NCI-H1436 treated with DMSO at 0.1 percent for 48 hours (cell line): Measurements from ENCODE around the gene LHPP.

Experiments
- DNase-seq: peaks from one replicate; lab custom pipeline; 2025; lab: John Stamatoyannopoulos, UW

The LHPP gene

DNA sequence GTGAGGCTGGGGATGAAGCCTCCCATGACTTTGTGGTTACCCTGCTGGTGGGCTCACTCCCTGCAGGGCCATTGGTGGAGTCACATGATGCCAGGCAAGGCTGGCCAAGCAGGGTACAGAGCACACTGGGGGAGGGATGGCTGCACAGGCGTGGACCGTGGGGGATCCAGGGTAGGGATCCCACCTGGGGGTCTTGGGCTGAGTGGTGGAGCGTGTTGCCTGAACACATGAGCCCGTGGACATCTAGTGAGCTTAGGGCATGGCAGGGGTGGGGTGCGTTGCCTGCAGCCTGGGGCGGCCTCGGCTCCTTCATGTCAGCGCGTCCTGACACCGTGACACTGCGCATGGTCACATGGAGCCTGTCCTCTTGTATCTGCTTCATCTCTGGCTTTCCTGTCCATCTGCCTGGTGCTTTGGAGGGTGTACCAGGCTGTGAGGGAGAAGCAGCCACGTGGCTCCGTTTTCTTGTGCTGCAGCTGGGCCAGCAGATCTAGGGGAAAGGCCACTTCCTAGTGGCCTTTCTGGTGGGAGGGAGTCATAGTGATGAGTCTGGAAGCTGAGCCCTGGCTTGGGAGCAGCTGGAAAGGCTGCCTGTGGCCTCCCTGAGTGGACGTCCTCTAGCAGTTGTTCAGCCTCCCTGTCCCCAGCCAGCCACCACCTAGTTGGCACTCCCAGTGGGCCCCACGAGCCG, 96.2 kb downstream of the LHPP start:
- DNase-seq = no peak

DNA sequence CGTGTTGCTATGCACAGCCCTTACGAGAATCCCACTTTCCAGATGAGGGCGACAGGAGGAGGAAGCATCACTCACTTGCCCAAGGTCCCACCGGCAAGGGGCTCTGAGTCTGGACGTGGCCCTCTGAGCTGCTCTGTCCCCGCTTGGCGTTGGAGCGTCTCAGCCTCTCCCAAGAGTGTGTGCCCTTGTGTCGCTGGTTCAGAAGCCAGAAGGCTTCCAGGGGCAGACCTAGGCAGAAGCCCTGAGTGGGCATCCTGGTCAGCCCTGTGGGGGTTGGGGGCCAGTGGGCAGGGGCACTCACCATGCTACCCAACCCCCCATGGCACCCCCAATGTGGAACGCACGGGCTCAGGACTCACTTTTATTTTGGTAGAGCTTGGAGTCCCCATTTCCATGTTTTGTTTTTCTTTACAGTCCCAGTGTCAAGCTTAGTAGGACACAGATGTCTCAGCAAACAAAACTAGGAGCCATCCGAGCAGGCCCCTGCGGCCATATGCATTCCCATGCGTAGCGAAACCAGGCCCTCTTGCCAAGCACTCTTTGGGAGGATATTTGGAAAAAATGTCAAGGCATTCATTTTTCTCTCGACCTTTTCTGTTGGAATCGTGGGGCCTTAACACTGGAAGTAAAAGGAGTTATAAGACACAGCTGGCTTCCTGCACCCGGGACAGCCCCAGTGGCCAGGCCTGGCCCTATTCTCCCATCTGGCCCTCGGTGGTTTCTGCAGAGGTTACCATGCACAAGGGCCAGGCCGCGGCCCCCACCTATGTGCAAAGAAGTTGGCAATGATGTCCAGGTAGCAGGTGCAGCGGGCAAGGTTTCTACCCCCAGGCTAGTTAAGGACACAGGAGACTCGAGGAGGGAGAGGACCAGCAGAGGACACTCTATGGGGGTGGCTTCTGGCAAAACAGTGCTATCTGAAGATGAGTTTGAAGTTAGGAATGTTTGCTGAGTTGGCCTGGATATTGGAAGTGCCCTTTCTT, 97.0 kb downstream of the LHPP start:
- no peak for DNase-seq

DNA sequence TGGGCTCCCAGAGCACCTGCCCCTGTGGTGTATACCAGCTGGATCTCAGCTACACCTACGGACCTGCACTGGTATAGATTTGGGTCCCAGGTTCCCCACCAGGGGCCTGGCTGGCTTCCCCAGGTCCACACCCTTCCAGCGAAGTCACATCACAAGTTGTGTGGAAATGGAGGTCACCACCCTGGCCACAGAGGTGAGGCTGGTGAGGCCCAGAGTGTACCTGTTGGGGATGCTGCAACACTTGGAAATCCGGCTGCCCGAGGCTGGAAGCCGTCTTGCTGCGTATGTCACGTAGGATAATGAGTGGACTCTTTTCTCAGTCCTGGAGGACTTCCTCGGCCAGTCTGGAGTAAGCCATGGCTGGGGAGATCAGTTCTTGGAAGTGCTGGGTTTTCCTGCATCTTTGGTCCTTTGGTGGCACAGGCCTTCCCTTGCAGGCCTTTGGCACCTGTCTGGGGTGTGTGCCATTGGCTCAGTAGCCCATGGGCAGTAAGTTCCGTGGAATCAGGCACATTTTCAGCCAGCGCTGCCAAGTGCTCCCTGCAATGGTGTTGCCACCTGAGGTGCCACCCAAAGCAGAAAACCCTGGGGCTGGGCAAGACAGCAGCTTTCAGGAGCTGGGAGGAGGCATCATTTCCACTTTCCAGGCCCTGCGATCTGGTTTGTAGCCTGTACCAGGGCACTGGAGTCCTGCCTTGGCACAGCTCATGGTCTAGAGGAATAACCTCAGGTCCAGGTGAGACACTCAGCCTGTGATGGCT, 97.9 kb downstream of the LHPP start:
- no peak for DNase-seq

DNA sequence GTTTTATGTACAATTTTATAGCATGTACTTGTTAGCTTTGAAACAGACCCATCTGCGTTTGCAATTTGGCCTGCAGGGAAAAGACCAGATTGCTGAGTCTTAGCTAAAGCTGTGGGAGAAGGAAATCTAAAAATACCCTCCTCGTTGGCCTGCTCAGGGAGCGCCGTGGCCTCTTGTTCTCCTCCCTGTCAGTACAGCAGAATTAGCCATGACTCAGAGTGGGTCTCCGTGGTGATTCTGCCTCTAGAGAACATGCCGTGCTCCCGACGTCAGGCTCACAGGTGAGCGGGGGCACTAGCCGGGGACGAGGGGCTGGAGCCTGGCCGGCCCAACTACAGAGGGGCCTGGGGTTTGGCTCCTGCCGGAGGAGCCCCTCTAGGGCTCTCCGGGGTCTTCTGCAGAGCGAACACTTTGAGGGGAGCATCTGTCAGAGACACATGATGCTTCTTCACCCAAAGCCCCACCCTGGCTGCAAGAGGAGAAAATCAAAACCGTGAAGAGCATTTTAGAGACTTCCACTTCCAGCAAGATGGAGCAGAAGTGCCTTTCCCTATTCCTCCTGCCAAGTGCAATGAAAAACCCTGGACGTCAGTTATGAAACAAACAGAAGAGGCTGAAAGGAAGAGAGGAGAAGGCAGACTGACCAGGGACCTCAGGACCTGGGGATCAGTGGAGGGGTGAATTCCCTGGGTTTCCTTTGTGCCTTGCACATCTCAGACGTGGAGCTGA, 98.9 kb downstream of the LHPP start:
- no peak for DNase-seq

GRCh38 chr10:124561206-124561605, 99.6 kb downstream of the LHPP start:
- DNase-seq = no peak

- no peak for DNase-seq
These were observed 100.9 kb downstream of the LHPP start for GRCh38 chr10:124562425-124563060.

- no peak for DNase-seq
These were observed 101.9 kb downstream of the LHPP start for GRCh38 chr10:124563320-124564040.

DNA sequence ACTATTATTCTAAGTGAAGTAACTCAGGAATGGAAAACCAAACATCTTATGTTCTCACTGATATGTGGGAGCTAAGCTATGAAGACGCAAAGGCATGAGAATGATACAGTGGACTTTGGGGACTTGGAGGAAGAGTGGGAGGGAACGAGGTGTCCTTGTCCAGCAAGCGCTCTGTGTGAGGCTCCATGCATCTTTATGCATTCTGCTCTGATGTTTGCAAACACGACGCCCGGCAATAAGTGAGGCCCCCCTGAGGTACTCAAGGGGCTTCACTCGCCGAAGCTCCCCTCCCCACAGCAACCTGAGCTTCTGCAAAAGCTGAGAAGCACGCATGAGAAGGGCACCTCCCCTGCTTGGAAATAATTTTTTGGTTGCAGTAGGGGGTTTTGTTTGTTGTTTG, 103.3 kb downstream of the LHPP start:
- no peak for DNase-seq

DNA sequence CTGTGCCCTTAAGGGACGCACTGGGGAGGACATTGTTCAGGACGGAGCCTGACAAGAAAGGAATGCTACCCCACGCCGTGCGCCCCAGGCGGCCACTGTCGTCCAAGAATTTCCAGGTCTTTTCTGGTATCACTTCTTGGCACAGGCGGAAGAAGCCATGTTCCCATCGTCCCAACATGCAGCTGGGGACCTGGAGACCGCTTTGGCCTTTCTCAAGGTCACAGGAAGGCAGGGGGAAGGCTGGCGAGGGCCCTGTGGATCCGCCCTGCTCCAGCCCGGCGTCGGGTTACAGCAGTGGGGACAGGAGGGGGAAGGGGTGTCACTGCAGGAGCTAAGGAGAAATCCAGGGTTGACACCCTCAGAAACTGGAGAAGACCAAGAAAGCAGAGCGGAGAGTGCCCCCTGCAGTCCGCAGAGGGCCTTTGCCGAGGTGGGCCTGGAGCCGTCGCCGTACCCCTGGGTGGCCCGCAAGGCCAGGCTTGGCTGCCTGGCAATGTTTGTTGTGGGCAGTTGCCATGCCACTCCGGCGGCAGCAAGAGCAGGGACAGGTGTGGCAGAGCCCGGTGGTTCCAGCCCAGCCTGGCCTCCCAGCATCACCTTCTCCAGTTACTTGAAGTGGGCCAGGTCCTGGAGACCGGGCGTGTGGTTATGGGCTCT, 104.1 kb downstream of the LHPP start:
- DNase-seq = peak; percentile 64

- DNase-seq = no peak
These were observed 104.7 kb downstream of the LHPP start for GRCh38 chr10:124566222-124566888.

DNA sequence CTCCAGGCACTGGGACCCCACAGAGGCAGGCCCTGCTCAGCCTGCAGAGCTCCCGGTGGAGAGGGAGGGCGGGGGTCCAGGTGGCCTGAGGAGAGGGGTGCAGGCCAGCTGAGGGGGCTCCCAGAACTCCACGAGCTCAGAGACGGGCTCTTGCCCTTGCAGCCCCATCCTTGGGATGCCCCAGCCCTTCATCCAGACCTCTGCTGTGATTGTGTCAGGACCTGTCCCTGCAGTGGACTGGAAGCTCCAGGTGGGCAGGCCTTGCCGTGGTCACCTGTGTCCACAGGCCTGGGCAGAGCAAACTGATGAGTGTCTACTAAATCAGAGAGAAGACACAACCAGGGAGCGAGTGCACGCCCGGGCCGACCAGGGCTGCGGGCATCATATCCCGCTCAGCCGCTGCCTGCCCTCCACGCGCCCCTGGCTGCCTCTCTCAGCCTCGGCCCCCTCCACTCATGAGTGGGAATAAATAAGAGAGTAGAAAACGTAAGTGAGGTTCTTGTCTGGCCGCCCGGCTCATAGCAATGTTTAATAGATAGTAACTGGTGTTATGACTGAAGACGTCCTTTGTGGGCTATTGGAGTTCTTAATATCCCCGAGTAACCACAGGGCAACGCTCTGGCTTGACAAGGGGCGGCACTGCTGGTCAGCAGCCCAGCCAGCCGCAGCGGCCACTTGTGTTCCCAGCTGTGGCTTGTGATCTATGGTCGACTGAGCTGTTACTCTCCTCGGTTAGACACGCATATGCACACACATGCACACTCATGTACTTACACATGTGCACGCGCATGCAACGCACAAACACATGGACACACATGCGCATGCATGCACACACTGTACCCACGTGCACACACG, 105.6 kb downstream of the LHPP start:
- no peak for DNase-seq

DNA sequence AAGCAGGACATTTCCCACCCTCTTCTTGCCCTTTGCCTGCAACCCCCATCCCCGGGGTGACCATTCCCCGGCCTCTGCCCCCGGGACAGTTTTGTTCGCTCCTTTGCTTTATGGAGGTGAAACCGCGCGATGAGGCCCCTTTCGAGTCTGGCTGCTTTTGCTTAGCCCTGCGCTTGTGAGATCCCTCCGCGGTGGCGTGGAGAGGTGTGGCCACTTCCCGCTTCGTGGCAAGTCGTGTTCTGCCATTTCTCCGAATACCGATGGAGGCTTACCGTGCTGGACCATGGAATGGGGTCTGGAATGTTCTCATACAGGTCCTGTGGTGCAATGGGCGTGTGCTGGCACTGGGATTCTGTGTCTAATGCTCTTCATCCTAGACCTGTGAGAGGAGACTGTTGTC, 106.7 kb downstream of the LHPP start:
- no peak for DNase-seq

DNA sequence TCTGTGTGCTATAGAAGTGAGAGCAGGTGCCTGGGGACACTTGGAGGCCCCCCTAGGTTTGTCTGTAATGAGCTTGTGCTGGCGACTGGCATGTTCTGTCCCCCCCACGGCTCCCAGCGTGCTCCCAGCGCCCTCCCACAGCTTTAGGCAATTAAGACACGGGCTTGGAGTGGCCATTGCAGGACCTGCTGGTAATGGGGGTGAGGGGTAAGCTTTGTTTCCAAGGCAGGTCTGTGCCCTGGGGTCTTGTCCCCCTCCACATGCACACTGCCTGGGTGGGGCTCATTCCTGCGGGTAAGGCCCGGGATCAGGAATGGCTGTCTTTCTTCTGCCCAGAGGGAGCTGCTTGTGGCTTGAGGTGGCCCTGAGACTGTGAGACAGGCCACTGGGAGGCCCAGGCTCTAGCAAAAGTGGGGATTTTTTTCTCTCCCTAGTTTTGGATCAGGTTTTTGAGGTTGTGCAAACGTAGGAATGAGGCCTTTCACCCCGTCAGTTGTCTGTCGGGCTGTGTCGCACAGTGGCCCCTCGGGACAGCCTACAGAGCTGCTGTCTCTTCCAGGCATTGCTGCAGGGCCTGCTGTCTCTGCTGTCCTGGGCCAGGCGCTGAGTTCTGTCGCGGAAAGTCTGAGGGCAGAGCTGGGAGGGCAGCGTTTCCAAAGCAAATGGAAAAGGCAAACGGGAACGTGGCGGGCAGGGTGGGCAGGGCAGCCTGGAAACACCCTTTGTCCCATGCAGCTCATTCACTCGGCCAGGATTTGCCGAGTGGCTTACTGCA, 107.4 kb downstream of the LHPP start:
- no peak for DNase-seq

DNA sequence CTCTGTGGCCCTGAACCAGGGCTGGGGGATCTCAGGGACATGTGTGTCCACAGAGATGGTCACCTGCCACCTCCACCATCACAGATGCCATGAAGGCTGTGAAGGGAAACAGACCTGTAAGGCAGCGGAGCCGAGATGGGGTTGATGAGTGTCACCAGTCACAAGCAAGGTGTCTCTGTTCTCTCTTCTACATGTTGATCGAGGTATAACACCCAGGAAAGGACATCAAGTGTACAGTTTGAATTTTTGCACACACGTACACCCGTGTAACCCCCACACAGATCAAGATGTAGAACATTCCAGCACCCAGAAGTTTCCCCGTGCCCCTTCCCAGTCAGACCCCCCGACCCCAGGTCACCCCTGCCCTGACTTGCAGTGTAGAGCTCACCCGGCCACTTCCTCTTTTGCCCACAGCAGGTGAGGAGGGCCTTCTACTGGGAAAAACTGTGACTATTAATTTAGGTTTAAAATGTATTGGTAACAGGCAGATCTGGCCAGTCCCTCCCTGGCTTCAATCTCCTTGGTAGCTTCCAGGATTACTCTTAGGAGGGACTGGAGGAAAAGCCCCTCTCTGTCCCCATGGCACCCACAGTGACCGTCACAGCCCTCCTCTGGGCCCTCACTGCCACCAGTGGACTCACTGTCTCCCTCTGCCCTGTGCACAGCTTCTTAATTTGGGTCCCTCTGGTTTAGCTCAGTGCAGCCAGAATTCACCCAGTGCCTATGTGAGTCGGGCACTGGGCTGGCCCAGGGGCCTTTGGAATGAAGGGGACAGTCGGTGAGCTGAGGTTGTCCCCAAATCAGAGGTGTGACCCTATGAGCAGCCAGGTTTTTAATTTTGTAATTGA, 108.2 kb downstream of the LHPP start:
- DNase-seq = no peak

DNA sequence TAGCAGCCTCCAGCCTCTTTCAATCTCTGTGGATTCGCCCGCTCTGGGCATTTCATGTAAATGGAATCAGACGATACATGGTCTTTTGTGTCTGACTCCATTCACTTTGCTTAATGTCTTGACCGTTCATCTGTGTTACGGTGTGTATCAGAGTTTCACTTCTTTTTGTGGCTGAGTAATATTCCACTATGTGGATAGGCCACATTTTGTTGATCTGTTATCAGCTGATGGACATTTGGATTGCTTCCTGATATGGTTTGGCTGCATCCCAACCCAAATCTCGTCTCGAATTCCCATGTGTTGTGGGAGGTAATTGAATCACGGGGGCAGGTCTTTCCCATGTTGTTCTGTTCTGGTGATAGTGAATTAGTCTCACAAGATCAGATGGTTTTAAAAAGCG, 109.0 kb downstream of the LHPP start:
- DNase-seq = no peak

- no peak for DNase-seq
These were observed 111.1 kb downstream of the LHPP start for GRCh38 chr10:124572751-124573150.
